Activated naive CD4-positive, alpha-beta T cell treated with anti-CD3 and anti-CD28 coated beads, Interleukin-2, amount 50 U/mL, for 72 hours (primary cell): Measurements from ENCODE around the gene SDK1. TPM values are rescaled to one million over a fixed set of nuclear protein-coding genes. Genes with fewer than 3 reads are reported as not detected.
A peak's percentile ranks its signal among the peaks of the same experiment; 100 is the strongest.

Source experiments
- ATAC-seq, 2 donors: fragments of 150-1000 bp; cut with Tn5 transposase; 2 replicates each; pipeline ENCODE4 v1.10.0; 2021; ENCODE audit warnings: mild to moderate bottlenecking in 2 of 2, moderate library complexity in 2 of 2
- DNase-seq, 2 donors: peaks; one replicate each; pipeline ENCODE4 v3.0.0; 2021 to 2022; ENCODE audit warnings: low spot score in 2 of 2
- H3K27ac Mint-ChIP-seq, 2 donors: one replicate each; pipeline ENCODE4 v1.8.0; 2022; ENCODE audit warnings: mild to moderate bottlenecking in 2 of 2, mixed read lengths in 2 of 2
- H3K36me3 Mint-ChIP-seq, 2 donors: one replicate each; pipeline ENCODE4 v1.8.0; 2022; ENCODE audit warnings: mixed read lengths in 2 of 2
- H3K9me3 Mint-ChIP-seq, 2 donors: one replicate each; pipeline ENCODE4 v1.8.0; 2022; ENCODE audit warnings: mixed read lengths in 2 of 2
- total RNA-seq, 2 donors: library from RNA; stranded (reverse); gene quantifications; one replicate each; pipeline ENCODE4 v1.2.3, GENCODE V29; 2022

The SDK1 gene
- total RNA-seq, 2 donors from 2014 or later, result 1.3 to 2.1 TPM

- peaks cover under 1% of the 10 kb centered on the region in 2 donors for H3K36me3 Mint-ChIP-seq
- H3K9me3 Mint-ChIP-seq, result peaks cover under 1 to 1% of the 10 kb centered on the region in 2 donors
- ATAC-seq (no peak), DNase-seq (no peak)
- H3K27ac Mint-ChIP-seq, result no peak overlapping the region
Measured at GRCh38 chr7:3416453-3416852, 115.4 kb downstream of the SDK1 start.

GRCh38 chr7:3425087-3425486, 124.0 kb downstream of the SDK1 start:
- Mint-ChIP-seq H3K9me3 (peaks cover 5 to 6% of the 10 kb centered on the region in 2 donors), H3K27ac (no peak overlapping the region), H3K36me3 (peaks cover 6% of the 10 kb centered on the region in 2 donors)
- DNase-seq (no peak), ATAC-seq (no peak)

- Mint-ChIP-seq H3K36me3 (peaks cover 6% of the 10 kb centered on the region in 2 donors), H3K27ac (no peak overlapping the region), H3K9me3 (peaks cover 5 to 6% of the 10 kb centered on the region in 2 donors)
- ATAC-seq (no peak), DNase-seq (no peak)
Measured at GRCh38 chr7:3426064-3426463, 125.0 kb downstream of the SDK1 start.

GRCh38 chr7:3427957-3428356, 126.9 kb downstream of the SDK1 start:
- H3K27ac Mint-ChIP-seq, result no peak overlapping the region
- no peaks in the 10 kb centered on the region for H3K36me3 Mint-ChIP-seq
- H3K9me3 Mint-ChIP-seq, result no peaks in the 10 kb centered on the region
- DNase-seq (no peak), ATAC-seq (peak in 1 of 2 donors; percentile 48)

- ATAC-seq (no peak), DNase-seq (no peak)
- H3K27ac Mint-ChIP-seq, result no peak overlapping the region
- no peaks in the 10 kb centered on the region for H3K9me3 Mint-ChIP-seq
- H3K36me3 Mint-ChIP-seq, result no peaks in the 10 kb centered on the region
Measured at GRCh38 chr7:3429981-3430380, 128.9 kb downstream of the SDK1 start.

GRCh38 chr7:3430588-3430987, 129.5 kb downstream of the SDK1 start:
- ATAC-seq (no peak), DNase-seq (no peak)
- Mint-ChIP-seq H3K36me3 (no peaks in the 10 kb centered on the region), H3K9me3 (no peaks in the 10 kb centered on the region), H3K27ac (no peak overlapping the region)

GRCh38 chr7:3431306-3431705, 130.3 kb downstream of the SDK1 start:
- ATAC-seq (peak in 1 of 2 donors; percentile 24), DNase-seq (no peak)
- H3K27ac Mint-ChIP-seq, result no peak overlapping the region
- no peaks in the 10 kb centered on the region for H3K9me3 Mint-ChIP-seq
- H3K36me3 Mint-ChIP-seq, result no peaks in the 10 kb centered on the region

GRCh38 chr7:3432911-3433310, 131.9 kb downstream of the SDK1 start:
- DNase-seq (no peak), ATAC-seq (no peak)
- Mint-ChIP-seq H3K27ac (no peak overlapping the region), H3K36me3 (no peaks in the 10 kb centered on the region), H3K9me3 (no peaks in the 10 kb centered on the region)

- no peak for ATAC-seq
- Mint-ChIP-seq H3K36me3 (no peaks in the 10 kb centered on the region), H3K27ac (no peak overlapping the region), H3K9me3 (no peaks in the 10 kb centered on the region)
- DNase-seq, result no peak
Measured at GRCh38 chr7:3434611-3435010, 133.6 kb downstream of the SDK1 start.

- no peak for DNase-seq
- no peaks in the 10 kb centered on the region for H3K36me3 Mint-ChIP-seq
- H3K9me3 Mint-ChIP-seq, result no peaks in the 10 kb centered on the region
- H3K27ac Mint-ChIP-seq, result no peak overlapping the region
- ATAC-seq, result no peak
Measured at GRCh38 chr7:3436112-3436511, 135.1 kb downstream of the SDK1 start.

- Mint-ChIP-seq H3K27ac (no peak overlapping the region), H3K9me3 (no peaks in the 10 kb centered on the region), H3K36me3 (no peaks in the 10 kb centered on the region)
- no peak for DNase-seq
- no peak for ATAC-seq
Measured at GRCh38 chr7:3436746-3437145, 135.7 kb downstream of the SDK1 start.

- H3K9me3 Mint-ChIP-seq, result no peaks in the 10 kb centered on the region
- ATAC-seq (no peak), DNase-seq (no peak)
- no peaks in the 10 kb centered on the region for H3K36me3 Mint-ChIP-seq
- no peak overlapping the region for H3K27ac Mint-ChIP-seq
Measured at GRCh38 chr7:3437467-3437866, 136.4 kb downstream of the SDK1 start.

GRCh38 chr7:3438352-3438751, 137.3 kb downstream of the SDK1 start:
- DNase-seq (no peak), ATAC-seq (no peak)
- Mint-ChIP-seq H3K27ac (no peak overlapping the region), H3K36me3 (no peaks in the 10 kb centered on the region), H3K9me3 (no peaks in the 10 kb centered on the region)

GRCh38 chr7:3439333-3440030, 138.4 kb downstream of the SDK1 start:
- ATAC-seq (no peak), DNase-seq (no peak)
- peaks cover 0 to 6% of the 10 kb centered on the region in 2 donors for H3K36me3 Mint-ChIP-seq
- no peak overlapping the region for H3K27ac Mint-ChIP-seq
- H3K9me3 Mint-ChIP-seq, result peaks cover 4 to 6% of the 10 kb centered on the region in 2 donors

GRCh38 chr7:3440509-3440908, 139.5 kb downstream of the SDK1 start:
- Mint-ChIP-seq H3K36me3 (peaks cover 1 to 11% of the 10 kb centered on the region in 2 donors), H3K27ac (no peak overlapping the region), H3K9me3 (peaks cover 5 to 9% of the 10 kb centered on the region in 2 donors)
- no peak for DNase-seq
- ATAC-seq, result no peak

GRCh38 chr7:3443716-3444115, 142.7 kb downstream of the SDK1 start:
- peaks cover 8 to 18% of the 10 kb centered on the region in 2 donors for H3K36me3 Mint-ChIP-seq
- ATAC-seq, result no peak
- DNase-seq, result no peak
- H3K9me3 Mint-ChIP-seq, result peaks cover 15 to 19% of the 10 kb centered on the region in 2 donors
- H3K27ac Mint-ChIP-seq, result no peak overlapping the region

- Mint-ChIP-seq H3K36me3 (peaks cover 8 to 18% of the 10 kb centered on the region in 2 donors), H3K27ac (no peak overlapping the region), H3K9me3 (peaks cover 15 to 19% of the 10 kb centered on the region in 2 donors)
- ATAC-seq, result no peak
- no peak for DNase-seq
Measured at GRCh38 chr7:3446786-3447185, 145.7 kb downstream of the SDK1 start.

- DNase-seq (no peak), ATAC-seq (no peak)
- peaks cover under 1 to 7% of the 10 kb centered on the region in 2 donors for H3K36me3 Mint-ChIP-seq
- H3K9me3 Mint-ChIP-seq, result peaks cover 4 to 11% of the 10 kb centered on the region in 2 donors
- H3K27ac Mint-ChIP-seq, result no peak overlapping the region
Measured at GRCh38 chr7:3451701-3452100, 150.6 kb downstream of the SDK1 start.
